Tongue (tissue), 2 donors: Measurements from ENCODE around the gene CDC34. TPM values are rescaled to one million over a fixed set of nuclear protein-coding genes. Genes with fewer than 3 reads are reported as not detected.

Experiments
- DNase-seq: peaks from one replicate; pipeline ENCODE4 v3.0.0-alpha.2; 2015
- total RNA-seq: library from RNA; depleted of rRNA; stranded (reverse); fragments of >200 nt; gene quantifications from one replicate; pipeline ENCODE4 v1.2.3, GENCODE V29; 2014

The CDC34 gene, protein sequence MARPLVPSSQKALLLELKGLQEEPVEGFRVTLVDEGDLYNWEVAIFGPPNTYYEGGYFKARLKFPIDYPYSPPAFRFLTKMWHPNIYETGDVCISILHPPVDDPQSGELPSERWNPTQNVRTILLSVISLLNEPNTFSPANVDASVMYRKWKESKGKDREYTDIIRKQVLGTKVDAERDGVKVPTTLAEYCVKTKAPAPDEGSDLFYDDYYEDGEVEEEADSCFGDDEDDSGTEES
- 64.1 TPM for total RNA-seq

DNA sequence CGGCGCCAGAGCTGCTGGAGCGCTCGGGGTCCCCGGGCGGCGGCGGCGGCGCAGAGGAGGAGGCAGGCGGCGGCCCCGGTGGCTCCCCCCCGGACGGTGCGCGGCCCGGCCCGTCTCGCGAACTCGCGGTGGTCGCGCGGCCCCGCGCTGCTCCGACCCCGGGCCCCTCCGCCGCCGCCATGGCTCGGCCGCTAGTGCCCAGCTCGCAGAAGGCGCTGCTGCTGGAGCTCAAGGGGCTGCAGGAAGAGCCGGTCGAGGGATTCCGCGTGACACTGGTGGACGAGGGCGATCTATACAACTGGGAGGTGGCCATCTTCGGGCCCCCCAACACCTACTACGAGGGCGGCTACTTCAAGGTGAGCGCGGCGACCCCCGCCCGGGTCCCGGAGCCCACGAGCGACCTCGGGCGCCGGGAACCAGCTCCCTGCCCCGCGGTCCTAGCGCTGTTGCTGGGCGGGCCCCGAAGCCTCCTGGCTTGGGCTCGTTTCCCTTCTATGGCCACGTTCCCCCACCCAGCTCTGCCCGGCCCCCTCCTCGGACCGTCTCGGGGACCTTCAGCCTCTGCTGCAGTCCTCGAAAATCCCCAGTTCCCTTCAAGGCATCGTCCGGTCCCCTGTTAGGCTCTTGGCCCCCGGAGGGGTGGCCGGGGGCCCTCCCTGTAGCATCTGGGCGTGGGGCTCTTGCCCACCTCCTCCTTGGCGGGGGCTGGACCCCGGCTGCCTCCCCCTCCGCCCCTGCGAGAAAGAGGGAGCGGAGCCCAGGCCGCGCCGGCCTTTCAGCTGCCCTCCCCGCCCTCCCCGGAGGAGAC is at the start of gene CDC34:
CDC34 (plus strand) TSS at position 8 of the 808 bp plus-strand sequence; CDS start at position 180, 172 bp downstream.
- DNase-seq, result no peak

- DNase-seq, result no peak
Observed at GRCh38 chr19:482186-483041, 49.1 kb upstream of the CDC34 start.

GRCh38 chr19:483332-484072 is 48.1 kb upstream of the CDC34 start:
- no peak for DNase-seq

DNA sequence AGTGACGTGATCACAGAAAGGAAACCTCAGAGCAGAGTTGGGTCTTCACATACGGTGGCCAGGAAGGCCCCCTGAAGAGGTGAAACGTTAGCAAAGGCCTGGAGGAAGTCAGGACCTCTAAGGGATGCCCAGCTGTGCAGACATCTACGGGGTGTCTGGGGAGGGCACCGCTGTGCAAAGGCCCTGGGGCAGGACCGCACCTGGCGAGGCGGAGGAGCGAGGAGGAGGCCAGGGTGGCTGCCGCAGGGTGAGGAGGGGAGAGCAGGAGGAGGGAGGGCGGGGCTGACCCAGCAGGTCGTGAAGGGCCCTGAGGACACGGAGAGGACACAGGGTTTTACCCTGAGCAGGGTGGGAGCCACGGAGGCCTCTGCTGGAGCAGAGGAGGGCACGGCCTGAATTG is 47.1 kb upstream of the CDC34 start:
- DNase-seq, result no peak

GRCh38 chr19:485077-485476 is 46.5 kb upstream of the CDC34 start:
- DNase-seq, result peak; percentile 43

GRCh38 chr19:485583-486236 is 45.9 kb upstream of the CDC34 start:
- DNase-seq, result peak; percentile 42

DNA sequence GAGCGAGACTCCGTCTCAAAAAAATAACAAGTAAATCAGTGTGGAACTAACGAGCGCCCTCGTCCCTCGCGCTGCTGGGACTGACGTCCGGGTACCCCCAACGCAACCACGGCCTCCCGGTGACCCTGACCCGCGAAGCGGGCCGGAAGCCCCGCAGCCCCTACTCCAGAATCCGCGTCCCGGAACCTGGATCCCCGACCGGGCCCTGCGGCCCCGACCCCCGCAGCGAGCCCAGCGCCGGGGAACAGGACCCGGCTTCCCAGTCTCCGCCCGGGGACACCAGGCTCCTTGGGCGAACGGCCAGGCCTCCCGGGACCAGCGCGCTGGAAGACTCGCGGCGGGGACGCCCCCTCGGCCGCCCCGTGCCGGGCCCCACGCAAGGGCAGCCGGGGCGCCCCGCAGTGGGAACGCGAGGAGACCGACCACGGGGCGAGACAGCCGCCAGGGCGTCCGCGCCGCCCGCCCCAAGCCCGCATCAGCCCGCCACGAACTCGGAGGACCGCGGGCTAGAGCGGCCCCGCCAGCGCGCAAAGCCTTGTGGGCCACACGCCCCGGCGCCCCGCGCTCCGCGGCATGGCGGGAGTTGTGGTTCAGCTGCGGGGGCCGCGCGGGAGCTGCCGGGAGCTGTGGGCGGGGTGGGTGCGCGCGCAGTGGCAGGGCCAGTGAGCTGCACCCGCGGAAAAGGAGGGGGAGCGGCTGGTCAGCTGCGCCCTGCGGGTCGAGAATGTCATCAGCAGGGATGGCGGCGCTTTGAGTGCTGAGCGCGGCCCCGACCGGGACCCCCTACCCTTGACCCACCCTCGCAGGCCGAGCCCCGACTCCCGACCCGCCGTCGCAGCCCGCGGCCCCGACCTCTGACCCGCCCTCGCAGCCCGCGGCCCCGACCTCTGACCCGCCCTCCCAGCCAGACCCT is 42.8 kb upstream of the CDC34 start:
- peak; percentile 98 for DNase-seq

- DNase-seq, result peak; percentile 32
Observed at GRCh38 chr19:489418-490196, 42.0 kb upstream of the CDC34 start.

GRCh38 chr19:491146-491741 is 40.3 kb upstream of the CDC34 start:
- DNase-seq, result no peak

GRCh38 chr19:492091-492531 is 39.4 kb upstream of the CDC34 start:
- DNase-seq, result no peak

GRCh38 chr19:493391-494170 is 38.0 kb upstream of the CDC34 start:
- DNase-seq, result no peak

DNA sequence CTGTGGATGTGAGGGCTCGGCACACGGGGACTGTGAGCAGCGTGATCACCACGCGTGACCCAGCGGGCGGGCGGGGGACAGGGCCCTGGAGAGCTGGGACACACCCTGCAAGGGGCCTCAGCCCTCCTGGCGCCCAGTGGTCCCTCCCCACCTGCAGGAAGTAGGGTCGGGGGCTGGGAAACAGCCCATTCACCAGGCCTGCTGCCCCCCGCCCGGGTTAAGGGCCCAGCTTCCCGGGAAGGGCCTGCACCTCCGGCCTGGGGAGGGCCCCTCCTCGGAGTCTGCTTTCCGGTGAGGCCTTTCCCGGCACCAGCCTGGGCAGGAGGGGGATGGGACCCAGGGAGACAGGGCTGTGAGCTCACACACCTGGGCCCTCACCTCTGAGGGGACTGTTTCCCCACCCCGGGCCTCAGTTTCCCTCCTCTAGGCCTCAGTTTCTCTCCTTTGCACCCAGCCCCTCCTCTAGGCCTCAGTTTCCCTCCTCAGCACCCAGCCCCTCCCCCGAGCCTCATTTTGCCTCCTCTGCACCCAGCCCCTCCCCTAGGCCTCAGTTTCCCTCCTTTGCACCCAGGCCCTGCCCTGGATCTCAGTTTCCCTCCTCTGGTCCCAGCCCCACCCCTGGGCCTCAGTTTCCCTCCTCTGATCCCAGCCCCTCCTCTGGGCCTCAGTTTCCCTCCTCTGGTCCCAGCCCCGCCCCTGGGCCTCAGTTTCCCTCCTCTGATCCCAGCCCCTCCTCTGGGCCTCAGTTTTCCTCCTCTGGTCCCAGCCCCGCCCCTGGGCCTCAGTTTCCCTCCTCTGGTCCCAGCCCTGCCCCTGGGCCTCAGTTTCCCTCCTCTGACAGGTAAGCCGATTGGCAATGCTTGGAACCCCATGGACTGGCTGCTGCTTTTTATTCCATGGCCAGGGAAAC is 37.1 kb upstream of the CDC34 start:
- no peak for DNase-seq

- no peak for DNase-seq
Observed at GRCh38 chr19:495081-495401, 36.5 kb upstream of the CDC34 start.

GRCh38 chr19:495402-496111 is 36.0 kb upstream of the CDC34 start:
- DNase-seq, result peak; percentile 75

DNA sequence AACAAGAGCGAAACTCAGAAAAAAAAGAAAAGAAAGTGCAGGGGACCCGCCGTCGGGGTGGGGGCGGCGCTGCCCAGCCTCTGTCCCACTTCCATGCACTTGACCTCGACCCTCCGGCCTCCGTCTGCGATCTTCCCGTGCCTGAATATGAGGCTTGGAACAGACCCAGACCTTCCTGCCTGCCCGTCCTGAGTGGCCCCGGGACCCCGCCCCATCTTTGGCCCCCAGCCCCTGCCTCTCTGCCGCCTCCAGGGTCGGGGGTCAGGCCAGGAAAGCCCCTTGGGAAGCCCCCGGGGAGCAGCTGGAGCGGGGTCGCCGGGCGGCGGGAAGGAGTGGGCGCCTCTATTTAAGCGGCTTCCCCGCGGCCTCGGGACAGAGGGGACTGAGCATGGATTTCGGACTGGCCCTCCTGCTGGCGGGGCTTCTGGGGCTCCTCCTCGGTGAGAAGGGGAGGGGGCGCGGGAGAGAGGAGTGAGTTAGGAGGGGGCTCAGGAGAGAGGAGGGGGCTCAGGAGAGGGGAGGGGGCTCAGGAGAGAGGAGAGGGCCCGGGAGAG is 35.4 kb upstream of the CDC34 start, which contains the start of gene MADCAM1:
MADCAM1 (plus strand) TSS at position 375 of the 554 bp plus-strand sequence; CDS start at position 389, 14 bp downstream.
- DNase-seq, result no peak

DNA sequence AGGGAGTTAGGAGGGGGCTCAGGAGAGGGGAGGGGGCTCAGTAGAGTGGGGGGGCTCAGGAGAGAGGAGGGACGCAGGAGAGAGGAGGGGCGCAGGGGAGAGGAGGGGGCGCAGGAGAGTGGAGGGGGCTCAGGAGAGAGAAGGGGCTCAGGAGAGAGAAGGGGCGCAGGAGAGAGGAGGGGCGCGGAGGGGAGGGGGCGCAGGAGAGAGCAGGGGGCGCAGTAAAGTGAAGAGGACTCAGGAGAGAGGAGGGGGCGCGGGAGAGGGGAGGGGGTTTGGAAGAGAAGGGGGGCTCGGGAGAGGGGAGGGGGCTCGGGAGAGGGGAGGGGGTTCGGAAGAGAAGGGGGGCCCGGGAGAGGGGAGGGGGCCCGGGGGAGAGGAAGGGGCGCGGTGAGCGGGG is 34.6 kb upstream of the CDC34 start:
- no peak for DNase-seq
